HCT116 (cell line): Measurements from ENCODE around the gene SLC44A2. TPM values are rescaled to one million over a fixed set of nuclear protein-coding genes. Genes with fewer than 3 reads are reported as not detected.
A peak's percentile ranks its signal among the peaks of the same experiment; 100 is the strongest.

Experiments used
- ATAC-seq: fragments of 200-7000 bp; cut with Tn5 transposase; 2 replicates; pipeline ENCODE4 v1.9.1; 2020; ENCODE audit warnings: mild to moderate bottlenecking, moderate library complexity
- BruUV-seq: library from RNA; stranded (reverse); fragments of 400-500 nt; replicated peaks from 2 replicates; lab custom pipeline; 2021; lab: Mats Ljungman, UMichigan
- CTCF ChIA-PET: fragments of 300-600 bp; sonication (Branson Sonifier 250); formaldehyde crosslinking; loops from one replicate; lab custom pipeline; 2021; ENCODE audit warnings: antibody characterized with exemption; lab: Charles Lee
- POLR2A ChIA-PET: fragments of 300-600, 350-600 bp; sonication (Branson Sonifier 250); formaldehyde crosslinking; loops from one replicate; lab custom pipeline; 2021; ENCODE audit warnings: antibody characterized with exemption; lab: Charles Lee
- RAD21 ChIA-PET, 2 experiments: fragments of 300-600 bp; sonication (Branson Sonifier 250); formaldehyde crosslinking; loops; one replicate each; lab custom pipeline; 2023; ENCODE audit warnings: low total read pairs in 2 of 2; ENCODE audit not compliant: uncharacterized antibody in 2 of 2, unreplicated experiment in 2 of 2, low non-redundant PET in 1 of 2; lab: Charles Lee
- DNase-seq: peaks from one replicate; pipeline ENCODE4 v3.0.0-alpha.2; 2010; ENCODE audit warnings: low read depth, low spot score
- H2AFZ ChIP-seq: fragments of 200-600 bp; shearing (Covaris generic), sonication (generic); 2 replicates; pipeline ENCODE4 v1.6.1; 2017; ENCODE audit warnings: low read depth, mixed run types, mixed read lengths, antibody characterized with exemption, low read length; ENCODE audit not compliant: poor library complexity, severe bottlenecking
- H3K27ac ChIP-seq: 2 replicates; pipeline ENCODE4 v1.5.1; 2012; ENCODE audit warnings: low read depth, low read length
- H3K27me3 ChIP-seq: fragments of 200-600 bp; sonication (generic); 2 replicates; pipeline ENCODE4 v1.6.1; 2016; ENCODE audit warnings: mixed run types, low read length, mixed read lengths; ENCODE audit not compliant: insufficient read depth
- H3K36me3 ChIP-seq, 2 experiments: fragments of 200-500 bp in 1 of 2; fragments of 200-600 bp in 1 of 2; sonication (Bioruptor generic) in 1 of 2; sonication (generic) in 1 of 2; 2 replicates each; pipeline versions ENCODE4 v1.5.1 to v1.6.1; 2014 to 2016; ENCODE audit warnings: low read length in 2 of 2, inconsistent platforms in 1 of 2, mixed read lengths in 1 of 2, mixed run types in 1 of 2; ENCODE audit not compliant: insufficient read depth in 2 of 2, control insufficient read depth in 1 of 2
- H3K4me1 ChIP-seq, 2 experiments: fragments of 200-600 bp in 1 of 2; sonication (generic) in 1 of 2; 2 replicates each; pipeline versions ENCODE4 v1.5.1 to v1.6.1; 2012 to 2017; ENCODE audit warnings: low read length in 2 of 2, inconsistent platforms in 1 of 2, mild to moderate bottlenecking in 1 of 2, mixed read lengths in 1 of 2, mixed run types in 1 of 2, moderate library complexity in 1 of 2; ENCODE audit not compliant: insufficient read depth in 2 of 2, control insufficient read depth in 1 of 2
- H3K4me2 ChIP-seq: fragments of 200-600 bp; sonication (generic); 2 replicates; pipeline ENCODE4 v1.6.1; 2017; ENCODE audit warnings: mixed run types, low read length, mixed read lengths
- H3K4me3 ChIP-seq, 2 experiments: fragments of 200-600 bp in 1 of 2; sonication (generic) in 1 of 2; replicated peaks in 1 of 2; 2 replicates each; pipeline ENCODE4 v1.5.1; 2011 to 2016; ENCODE audit warnings: low read length in 2 of 2, control low read depth in 1 of 2, low read depth in 1 of 2, mild to moderate bottlenecking in 1 of 2, mixed read lengths in 1 of 2, mixed run types in 1 of 2
- H3K79me2 ChIP-seq: fragments of 200-600 bp; sonication (generic); 2 replicates; pipeline ENCODE4 v1.6.1; 2017; ENCODE audit warnings: mild to moderate bottlenecking, mixed run types, low read length, moderate library complexity, mixed read lengths; ENCODE audit not compliant: insufficient read depth
- H3K9ac ChIP-seq: fragments of 200-600 bp; sonication (generic); 2 replicates; pipeline ENCODE4 v1.6.1; 2016; ENCODE audit warnings: low read length, mixed read lengths
- H3K9me2 ChIP-seq: fragments of 200-600 bp; sonication (generic), shearing (Covaris generic); 2 replicates; pipeline ENCODE4 v1.6.1; 2017; ENCODE audit warnings: mixed run types, mild to moderate bottlenecking, moderate library complexity; ENCODE audit not compliant: insufficient read depth
- H3K9me3 ChIP-seq, 2 experiments: fragments of 200-500 bp in 1 of 2; fragments of 200-600 bp in 1 of 2; sonication (Bioruptor generic) in 1 of 2; sonication (generic) in 1 of 2; 2 replicates each; pipeline ENCODE4 v1.6.1; 2014 to 2017; ENCODE audit warnings: low read length in 2 of 2, mixed read lengths in 2 of 2, inconsistent platforms in 1 of 2, low read depth in 1 of 2, mild to moderate bottlenecking in 1 of 2, mixed run types in 1 of 2, moderate library complexity in 1 of 2; ENCODE audit not compliant: control insufficient read depth in 1 of 2, insufficient read depth in 1 of 2
- H4K20me1 ChIP-seq: fragments of 200-600 bp; sonication (generic), shearing (Covaris generic); 2 replicates; pipeline ENCODE4 v1.6.1; 2017; ENCODE audit warnings: mixed run types, mild to moderate bottlenecking, moderate library complexity; ENCODE audit not compliant: insufficient read depth
- ELF1 ChIP-seq: IDR thresholded peaks from 2 replicates; pipeline ENCODE4 v1.6.1; 2012; ENCODE audit warnings: low read depth, borderline replicate concordance
- EZH2 ChIP-seq: fragments of 200-600 bp; sonication (generic); IDR thresholded peaks from 2 replicates; pipeline ENCODE4 v1.6.1; 2017; ENCODE audit warnings: antibody characterized with exemption, mixed run types
- FOSL1 ChIP-seq: IDR thresholded peaks from 2 replicates; pipeline ENCODE4 v1.6.1; 2012; ENCODE audit warnings: low read depth
- MAX ChIP-seq: IDR thresholded peaks from 2 replicates; pipeline ENCODE4 v1.6.1; 2012
- POLR2A ChIP-seq: IDR thresholded peaks from 2 replicates; pipeline ENCODE4 v1.7.0; 2011; ENCODE audit warnings: borderline replicate concordance; ENCODE audit not compliant: insufficient read depth, insufficient read length; ENCODE audit errors: extremely low read depth
- POLR2AphosphoS5 ChIP-seq: IDR thresholded peaks from 2 replicates; pipeline ENCODE4 v1.6.1; 2011; ENCODE audit warnings: mild to moderate bottlenecking, low read depth, low read length, moderate library complexity
- RAD21 ChIP-seq: IDR thresholded peaks from 2 replicates; pipeline ENCODE4 v1.6.1; 2012; ENCODE audit warnings: low read depth, mild to moderate bottlenecking
- SIN3A ChIP-seq: IDR thresholded peaks from 2 replicates; pipeline ENCODE4 v1.6.1; 2012; ENCODE audit warnings: low read depth
- SRF ChIP-seq: IDR thresholded peaks from 2 replicates; pipeline ENCODE4 v1.6.1; 2012; ENCODE audit warnings: low read depth
- TCF7L2 ChIP-seq: IDR thresholded peaks from 2 replicates; pipeline ENCODE4 v1.7.0; 2011; ENCODE audit warnings: borderline replicate concordance, inconsistent platforms; ENCODE audit not compliant: insufficient read depth, insufficient read length; ENCODE audit errors: extremely low read depth
- YY1 ChIP-seq: IDR thresholded peaks from 2 replicates; pipeline ENCODE4 v1.6.1; 2011; ENCODE audit warnings: low read length, low read depth, moderate library complexity, mild to moderate bottlenecking; ENCODE audit not compliant: insufficient replicate concordance; ENCODE audit errors: extremely low read depth
- ZFX ChIP-seq: fragments of 450-650 bp; IDR thresholded peaks from 2 replicates; pipeline ENCODE4 v1.6.1; 2017
- ZNF274 ChIP-seq: fragments of 200-500 bp; sonication (Bioruptor generic); IDR thresholded peaks from 2 replicates; pipeline ENCODE4 v1.6.1; 2014; ENCODE audit warnings: mild to moderate bottlenecking, low read depth, low read length, inconsistent platforms
- intact Hi-C: fragments of 100-400 bp; cut with micrococcal nuclease; formaldehyde crosslinking; loops from 2 replicates; pipeline ENCODE4 v1.10.0; 2022
- total RNA-seq: library from RNA; stranded (reverse); gene quantifications from one replicate; pipeline ENCODE4 v1.2.1, GENCODE V29; 2021; ENCODE audit not compliant: unreplicated experiment
- TF ChIP-seq, protein P1 (sequence below): IDR thresholded peaks from 2 replicates; pipeline ENCODE4 v1.6.1; 2011; ENCODE audit warnings: mild to moderate bottlenecking, low read length, moderate library complexity; ENCODE audit not compliant: insufficient replicate concordance; ENCODE audit errors: extremely low read depth
- TF ChIP-seq, protein P2 (sequence below): IDR thresholded peaks from 2 replicates; pipeline ENCODE4 v1.6.1; 2012

Gene SLC44A2
- total RNA-seq, 1 experiment from 2014 or later = 90.9 TPM

DNA sequence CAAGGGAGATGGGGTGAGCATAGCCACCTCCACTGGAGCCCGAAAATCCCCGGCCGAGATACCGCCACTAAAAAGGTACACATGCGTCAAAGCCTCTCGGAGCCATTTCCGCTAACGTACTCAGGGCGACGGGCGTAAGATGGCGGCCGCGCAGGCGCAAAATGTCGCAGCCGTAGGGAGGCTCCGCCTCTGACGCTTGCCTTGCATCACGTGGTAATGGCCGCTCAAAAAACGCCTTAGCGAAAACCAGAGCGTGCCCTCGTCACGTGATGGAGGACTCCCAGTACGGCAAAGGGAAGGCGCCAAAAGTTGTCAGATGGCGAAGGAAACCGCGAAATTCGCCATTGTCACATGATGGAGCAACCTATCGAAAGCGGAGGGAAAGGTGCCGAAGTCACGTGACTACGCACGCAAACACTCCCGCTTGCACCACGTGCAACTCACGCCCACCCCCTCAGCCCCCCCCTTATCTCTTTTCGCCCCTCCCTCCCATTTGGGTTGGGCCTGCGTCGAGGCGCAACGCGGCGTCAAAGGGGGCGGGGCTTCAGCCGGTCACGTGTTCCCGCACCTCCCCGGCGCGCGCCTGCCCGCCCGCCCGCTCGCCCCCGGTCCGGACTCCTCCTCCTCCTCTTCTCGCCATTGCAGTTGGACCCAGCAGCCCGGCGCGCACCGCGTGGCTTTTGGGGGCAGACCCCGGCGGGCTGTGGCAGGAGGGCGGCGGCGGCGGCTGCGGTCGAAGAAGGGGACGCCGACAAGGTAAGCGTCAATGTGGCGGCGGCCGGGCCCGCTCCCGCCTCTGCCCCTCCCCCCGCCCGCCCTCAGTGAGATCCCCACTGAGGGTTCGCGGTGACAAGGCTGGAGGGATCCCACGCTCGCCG, 28.6 kb downstream of the SLC44A2 start, which contains the start of gene ILF3 (continued):
- TF ChIP-seq, protein P1, sequence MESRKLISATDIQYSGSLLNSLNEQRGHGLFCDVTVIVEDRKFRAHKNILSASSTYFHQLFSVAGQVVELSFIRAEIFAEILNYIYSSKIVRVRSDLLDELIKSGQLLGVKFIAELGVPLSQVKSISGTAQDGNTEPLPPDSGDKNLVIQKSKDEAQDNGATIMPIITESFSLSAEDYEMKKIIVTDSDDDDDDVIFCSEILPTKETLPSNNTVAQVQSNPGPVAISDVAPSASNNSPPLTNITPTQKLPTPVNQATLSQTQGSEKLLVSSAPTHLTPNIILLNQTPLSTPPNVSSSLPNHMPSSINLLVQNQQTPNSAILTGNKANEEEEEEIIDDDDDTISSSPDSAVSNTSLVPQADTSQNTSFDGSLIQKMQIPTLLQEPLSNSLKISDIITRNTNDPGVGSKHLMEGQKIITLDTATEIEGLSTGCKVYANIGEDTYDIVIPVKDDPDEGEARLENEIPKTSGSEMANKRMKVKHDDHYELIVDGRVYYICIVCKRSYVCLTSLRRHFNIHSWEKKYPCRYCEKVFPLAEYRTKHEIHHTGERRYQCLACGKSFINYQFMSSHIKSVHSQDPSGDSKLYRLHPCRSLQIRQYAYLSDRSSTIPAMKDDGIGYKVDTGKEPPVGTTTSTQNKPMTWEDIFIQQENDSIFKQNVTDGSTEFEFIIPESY = peak; percentile 86
- TF ChIP-seq TCF7L2 = peak; percentile 62
- TF ChIP-seq SRF = peak; percentile 61; the same call in 1 of the 2 replicates
- TF ChIP-seq EZH2 = no peak
- peak; percentile 90 for TF ChIP-seq POLR2A

DNA sequence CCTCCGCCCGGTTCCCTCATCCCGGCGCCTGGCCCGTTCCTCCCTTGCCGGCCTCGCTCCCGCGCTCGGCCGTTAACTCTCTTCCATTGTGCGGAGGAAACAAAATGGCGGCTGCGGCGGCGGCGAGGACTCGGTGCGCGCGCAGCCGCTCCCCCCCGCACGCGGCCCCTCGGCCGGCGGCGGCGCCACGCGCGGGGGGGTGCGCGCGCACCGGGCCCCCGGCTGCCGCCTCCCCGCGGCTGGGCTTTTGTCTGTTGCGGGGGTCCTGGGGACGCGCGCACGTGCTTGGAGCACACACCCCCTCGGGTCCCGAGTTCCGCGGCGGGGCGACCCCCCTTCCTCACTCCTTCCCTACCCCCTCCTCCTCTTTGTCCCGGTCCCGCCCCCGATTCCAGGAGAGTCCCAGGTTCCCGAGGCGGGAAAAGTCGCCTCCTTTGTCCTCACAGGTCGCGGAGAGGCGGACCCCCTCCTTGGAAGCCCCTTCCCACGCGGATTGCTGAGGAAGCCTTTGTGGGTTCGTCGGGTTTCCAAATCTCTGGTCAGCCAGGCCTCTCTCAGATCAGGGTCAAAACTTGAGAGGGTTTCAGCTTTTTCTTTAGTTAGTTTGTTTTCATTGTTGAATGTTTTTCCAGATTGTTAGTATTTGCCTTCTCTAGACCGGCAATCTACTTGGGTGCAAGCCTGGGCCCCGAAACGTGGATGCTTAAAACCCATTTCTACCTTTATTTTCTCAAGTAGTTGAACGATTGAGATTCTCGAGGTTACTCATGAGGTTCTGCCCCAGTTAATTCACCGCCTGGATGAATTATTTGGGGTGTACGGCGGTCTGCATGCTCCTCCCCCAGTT, 29.5 kb downstream of the SLC44A2 start:
- Histone ChIP-seq H3K36me3 (peaks cover 3 to 28% of the 10 kb centered on the region in 2 experiments), H3K4me3 (peak overlapping the region; percentile 80 to 92), H3K9me3 (no peaks in the 10 kb centered on the region), H3K27ac (peak overlapping the region; percentile 94), H2AFZ (no peak overlapping the region), H3K9ac (peak overlapping the region; percentile 100), H3K4me1 (peaks cover 11 to 31% of the 10 kb centered on the region in 2 experiments), H4K20me1 (peaks cover 30% of the 10 kb centered on the region; the same call in 1 of the 2 replicates), H3K4me2 (peak overlapping the region; percentile 96), H3K27me3 (no peaks in the 10 kb centered on the region), H3K9me2 (no peaks in the 10 kb centered on the region), H3K79me2 (peaks cover 74% of the 10 kb centered on the region)
- CTCF ChIA-PET = interaction anchor here (1.0 kb wide), 1 partner anchor 73 kb away, joined by 3 read pairs; no protein-coding TSS in a partner anchor
- intact Hi-C loops = loop anchor here (5.0 kb wide), 2 partner anchors 42 to 88 kb away; partner anchors contain the start of genes CDKN2D and KRI1
- no peak for DNase-seq
- POLR2A ChIA-PET = no interaction called here
- peak; percentile 54 for ATAC-seq
- BruUV-seq = no TSS peak
- RAD21 ChIA-PET = no interaction called here
- peak; percentile 92 for TF ChIP-seq YY1
- TF ChIP-seq FOSL1 = no peak
- TF ChIP-seq EZH2 = no peak
- 0 out of 2 replicates have a peak, but pooled peaks have one; percentile 23 for TF ChIP-seq SIN3A
- no peak for TF ChIP-seq ELF1
- no peak for TF ChIP-seq ZNF274
- no peak for TF ChIP-seq MAX
- no peak for TF ChIP-seq RAD21
- TF ChIP-seq, protein P1 = no peak
- TF ChIP-seq POLR2AphosphoS5 = 0 out of 2 replicates have a peak, but pooled peaks have one; percentile 42
- no peak for TF ChIP-seq ZFX
- TF ChIP-seq, protein P2, sequence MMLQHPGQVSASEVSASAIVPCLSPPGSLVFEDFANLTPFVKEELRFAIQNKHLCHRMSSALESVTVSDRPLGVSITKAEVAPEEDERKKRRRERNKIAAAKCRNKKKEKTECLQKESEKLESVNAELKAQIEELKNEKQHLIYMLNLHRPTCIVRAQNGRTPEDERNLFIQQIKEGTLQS = no peak
